NCI-H2227 (cell line): ENCODE data around the gene TMED1.

Source experiments
- DNase-seq: peaks from one replicate; lab custom pipeline; 2025; ENCODE audit not compliant: unreplicated experiment; lab: John Stamatoyannopoulos, UW

Gene TMED1

DNA sequence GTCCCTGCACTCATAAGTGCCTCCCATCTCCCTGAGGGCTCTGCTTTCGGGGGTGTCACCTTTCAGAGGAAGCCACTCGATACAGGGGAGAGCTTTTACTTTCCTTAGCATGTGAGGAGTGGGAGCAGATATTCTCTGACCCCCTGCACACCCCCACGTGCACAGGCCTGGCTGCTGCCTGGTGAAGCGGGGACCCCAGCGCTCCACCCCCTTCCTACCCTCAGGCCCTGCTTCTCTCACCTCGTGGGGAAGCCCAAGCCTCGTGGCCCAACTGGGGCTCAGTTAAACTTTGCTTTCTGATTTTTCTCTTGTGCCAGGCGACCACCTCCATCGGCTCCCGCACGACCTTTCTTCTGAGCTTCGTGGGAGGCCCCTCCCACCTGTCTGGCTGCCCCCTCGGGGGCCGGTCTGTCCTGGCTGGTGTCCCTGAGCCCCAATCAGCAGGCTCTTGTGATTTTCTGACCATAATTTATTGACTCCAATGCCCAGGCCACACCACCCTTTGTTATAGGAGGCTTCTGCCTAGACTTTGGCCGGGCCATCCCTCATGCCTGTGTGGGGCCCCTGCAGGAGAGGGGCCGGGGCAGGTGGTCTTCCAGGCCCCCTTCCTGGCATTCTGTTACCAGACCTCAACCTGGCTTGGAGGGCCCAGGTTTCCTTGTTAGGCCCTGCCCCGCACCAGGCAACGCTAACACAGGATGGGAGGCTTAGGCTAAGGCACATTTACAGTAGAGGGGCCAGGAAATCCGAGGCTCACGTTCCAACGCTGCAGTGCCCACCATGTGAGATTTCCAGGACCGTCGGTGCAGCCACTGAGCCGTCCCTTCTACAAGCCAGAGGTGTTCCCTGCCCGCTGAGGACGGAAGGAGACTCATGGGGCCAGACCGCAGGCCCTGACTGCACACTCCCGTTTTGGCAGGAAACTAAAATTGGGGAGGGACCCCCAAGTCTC, 3.7 kb downstream of the TMED1 start:
- no peak for DNase-seq

DNA sequence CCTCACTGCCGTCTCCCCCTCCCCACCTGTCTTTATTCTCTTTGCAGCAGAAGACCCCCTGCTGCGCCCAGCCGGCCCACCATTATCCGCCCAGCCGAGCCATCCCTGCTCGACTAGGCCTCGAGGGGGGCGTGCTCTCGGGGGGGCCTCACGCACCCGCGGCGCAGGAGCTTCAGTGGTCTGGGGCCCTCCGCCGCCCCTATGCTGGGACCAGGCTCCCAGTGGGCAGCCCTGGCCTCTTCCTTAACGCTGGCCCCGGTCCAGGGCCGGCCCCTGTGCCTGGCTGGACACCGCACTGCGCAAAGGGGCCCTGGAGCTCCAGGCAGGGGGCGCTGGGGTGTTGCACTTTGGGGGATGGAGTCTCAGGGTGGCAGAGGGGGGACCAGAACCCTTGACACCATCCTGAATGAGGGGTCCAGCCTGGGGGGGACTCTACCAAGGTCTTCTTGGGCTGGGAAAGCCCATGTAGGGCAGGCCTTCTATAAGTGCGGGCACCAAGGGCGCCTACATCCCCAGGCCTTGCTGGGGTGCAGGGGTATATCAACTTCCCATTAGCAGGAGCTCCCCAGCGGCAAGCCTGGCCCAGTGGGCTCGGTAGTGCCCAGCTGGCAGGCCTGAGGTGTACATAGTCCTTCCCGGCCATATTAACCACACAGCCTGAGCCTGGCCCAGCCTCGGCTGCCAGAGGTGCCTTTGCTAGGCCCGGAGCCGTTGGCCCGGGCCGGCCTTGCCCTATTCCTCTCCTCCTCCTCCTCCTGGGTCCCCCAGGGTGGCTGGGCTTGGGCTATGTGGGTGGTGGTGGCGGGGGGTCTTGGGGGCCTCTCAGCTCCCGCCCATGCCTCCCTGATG, 4.9 kb downstream of the TMED1 start:
- no peak for DNase-seq

DNA sequence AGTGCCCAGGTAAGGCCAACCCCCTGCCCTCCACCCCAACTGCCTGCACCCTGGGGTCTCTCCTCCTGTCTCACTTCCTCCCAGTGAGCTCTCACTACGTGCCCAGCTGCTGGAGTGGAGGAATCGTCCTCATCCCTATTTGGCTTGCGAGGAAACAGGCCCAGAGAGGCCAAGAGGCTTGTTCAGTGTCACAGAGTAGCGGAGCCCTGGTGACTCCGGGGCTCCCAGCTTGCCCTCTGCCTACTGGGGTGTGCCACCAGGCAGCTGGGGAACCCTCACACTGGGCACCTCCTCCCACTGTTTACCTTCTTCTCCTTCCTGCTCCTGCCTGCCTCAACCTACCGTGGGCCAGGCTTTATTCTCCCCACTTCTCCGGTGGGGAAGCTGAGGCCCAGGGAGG, 5.6 kb downstream of the TMED1 start:
- DNase-seq: no peak

DNA sequence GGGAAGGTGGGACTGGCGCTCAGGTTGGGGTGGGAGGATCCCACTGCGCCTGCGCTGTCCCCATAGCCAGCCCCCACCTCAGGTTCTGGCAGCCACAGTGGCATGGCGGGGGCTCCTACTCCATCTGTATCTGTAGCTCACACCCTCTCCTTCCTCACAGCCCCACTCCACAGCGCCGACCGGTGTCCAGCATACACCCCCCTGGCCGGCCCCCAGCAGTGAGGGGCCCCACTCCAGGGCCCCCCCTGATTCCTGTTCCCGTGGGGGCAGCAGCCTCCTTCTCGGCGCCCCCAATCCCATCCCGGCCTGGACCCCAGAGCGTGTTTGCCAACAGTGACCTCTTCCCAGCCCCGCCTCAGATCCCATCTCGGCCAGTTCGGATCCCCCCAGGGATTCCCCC, 6.0 kb downstream of the TMED1 start:
- DNase-seq: no peak

DNA sequence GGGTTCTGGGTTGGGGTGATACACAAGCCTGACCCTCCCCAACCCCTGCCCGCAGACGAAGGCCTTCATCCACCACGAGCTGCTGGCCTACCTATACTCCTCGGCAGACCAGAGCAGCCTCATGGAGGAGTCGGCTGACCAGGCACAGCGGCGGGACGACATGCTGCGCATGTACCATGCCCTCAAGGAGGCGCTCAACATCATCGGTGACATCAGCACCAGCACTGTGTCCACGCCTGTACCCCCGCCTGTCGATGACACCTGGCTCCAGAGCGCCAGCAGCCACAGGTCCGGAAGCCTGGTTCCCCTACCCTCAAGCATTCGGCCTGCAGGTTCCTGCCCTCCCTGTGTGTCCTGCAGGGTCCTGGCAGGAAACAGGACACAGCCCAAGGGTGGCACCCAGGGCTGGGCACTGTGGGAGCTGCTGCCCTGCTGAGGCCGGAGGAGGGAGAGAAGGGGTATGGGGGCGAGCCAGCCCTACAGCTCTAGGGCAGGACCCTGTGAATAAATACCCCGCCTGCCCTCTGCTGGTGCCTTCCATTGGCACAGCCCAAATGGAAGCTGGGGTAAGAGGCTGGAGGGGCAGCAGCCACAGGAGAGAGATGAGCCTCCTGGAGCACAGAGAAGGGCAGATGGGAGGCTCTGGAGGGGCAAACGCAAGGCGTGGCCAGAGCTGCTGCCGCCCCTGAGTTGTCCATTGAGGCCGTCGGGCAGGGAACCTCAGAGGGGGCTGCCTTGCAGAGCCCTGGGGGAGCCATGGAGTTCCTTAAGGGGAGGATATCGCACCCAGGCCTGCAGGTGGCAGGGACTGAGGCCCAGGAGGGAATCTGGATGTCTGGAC, 6.8 kb downstream of the TMED1 start:
- DNase-seq: no peak

DNA sequence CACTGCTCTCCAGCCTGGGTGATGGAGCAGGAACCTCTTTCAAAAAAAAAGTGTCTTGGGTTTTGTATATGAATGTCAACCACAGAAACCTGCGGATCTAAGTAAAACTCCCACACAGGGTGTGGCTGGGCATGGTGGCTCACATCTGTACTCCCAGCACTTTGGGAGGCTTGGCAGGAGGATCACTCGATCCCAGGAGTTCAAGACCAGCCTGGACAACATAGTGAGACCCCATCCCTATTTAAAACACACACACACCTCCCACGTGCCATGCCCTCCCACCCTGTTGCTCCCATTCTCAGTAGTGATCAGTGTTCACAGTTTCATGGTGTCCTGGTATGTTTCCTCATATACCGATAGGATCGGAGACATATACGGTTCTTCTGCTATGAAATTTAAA, 9.2 kb downstream of the TMED1 start:
- DNase-seq: no peak

DNA sequence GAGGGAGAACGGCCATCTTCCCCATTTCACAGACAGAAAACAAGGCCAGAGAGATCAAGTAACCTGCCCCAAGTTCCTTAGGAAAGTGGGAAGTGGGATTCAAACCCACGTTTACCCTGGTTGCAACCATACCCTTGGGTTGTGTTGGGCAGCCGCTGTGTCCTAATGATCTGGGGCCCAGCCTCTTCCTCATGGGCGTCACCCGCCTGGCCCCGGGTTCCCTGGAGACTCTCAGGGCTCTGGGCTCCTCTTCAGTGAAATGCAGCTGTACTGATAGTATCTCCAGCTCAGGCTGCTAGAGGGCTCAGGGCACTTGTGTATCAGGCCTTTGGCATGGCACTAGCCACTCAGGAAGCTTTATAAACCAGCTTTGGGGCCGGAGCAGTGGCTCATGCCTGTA, 9.8 kb downstream of the TMED1 start:
- no peak for DNase-seq

DNA sequence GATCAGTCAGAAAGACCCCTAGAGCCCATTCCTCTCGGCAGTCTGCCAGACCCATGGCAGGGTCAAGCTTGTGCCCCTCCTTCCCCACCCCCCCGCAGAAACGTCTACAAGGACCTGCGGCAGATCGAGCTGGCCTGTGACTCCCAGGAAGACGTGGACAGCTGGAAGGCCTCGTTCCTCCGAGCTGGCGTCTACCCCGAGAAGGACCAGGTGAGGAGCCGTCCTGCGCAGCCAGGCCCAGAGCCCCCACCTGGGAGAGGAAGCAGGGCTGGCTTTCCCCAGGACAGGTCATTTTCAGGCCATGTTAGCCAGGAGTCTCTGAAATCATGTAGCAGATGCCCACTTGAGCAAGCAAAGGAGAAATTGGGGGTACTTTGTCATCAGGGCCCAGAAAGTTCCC, 12.3 kb downstream of the TMED1 start:
- DNase-seq: no peak

DNA sequence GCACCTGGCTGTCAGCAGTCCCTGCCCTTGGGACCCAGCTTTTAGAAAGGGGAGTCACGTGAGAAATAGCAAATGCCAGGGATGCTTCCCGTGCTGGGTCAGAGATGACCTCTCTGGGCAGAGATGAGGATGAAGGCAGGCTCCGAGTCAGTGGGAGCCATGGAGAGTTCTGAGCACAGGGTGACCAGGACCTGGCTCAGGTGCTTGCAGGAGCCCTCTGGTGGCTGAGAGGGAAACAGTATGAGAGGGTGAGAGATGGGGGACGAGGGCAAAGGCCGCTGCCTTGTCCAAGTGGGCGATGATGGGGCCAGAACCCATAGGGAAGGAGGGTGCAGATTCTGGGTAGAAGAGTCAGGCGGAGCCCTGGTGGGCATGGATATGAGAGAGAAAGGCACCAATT, 15.8 kb downstream of the TMED1 start:
- no peak for DNase-seq

DNA sequence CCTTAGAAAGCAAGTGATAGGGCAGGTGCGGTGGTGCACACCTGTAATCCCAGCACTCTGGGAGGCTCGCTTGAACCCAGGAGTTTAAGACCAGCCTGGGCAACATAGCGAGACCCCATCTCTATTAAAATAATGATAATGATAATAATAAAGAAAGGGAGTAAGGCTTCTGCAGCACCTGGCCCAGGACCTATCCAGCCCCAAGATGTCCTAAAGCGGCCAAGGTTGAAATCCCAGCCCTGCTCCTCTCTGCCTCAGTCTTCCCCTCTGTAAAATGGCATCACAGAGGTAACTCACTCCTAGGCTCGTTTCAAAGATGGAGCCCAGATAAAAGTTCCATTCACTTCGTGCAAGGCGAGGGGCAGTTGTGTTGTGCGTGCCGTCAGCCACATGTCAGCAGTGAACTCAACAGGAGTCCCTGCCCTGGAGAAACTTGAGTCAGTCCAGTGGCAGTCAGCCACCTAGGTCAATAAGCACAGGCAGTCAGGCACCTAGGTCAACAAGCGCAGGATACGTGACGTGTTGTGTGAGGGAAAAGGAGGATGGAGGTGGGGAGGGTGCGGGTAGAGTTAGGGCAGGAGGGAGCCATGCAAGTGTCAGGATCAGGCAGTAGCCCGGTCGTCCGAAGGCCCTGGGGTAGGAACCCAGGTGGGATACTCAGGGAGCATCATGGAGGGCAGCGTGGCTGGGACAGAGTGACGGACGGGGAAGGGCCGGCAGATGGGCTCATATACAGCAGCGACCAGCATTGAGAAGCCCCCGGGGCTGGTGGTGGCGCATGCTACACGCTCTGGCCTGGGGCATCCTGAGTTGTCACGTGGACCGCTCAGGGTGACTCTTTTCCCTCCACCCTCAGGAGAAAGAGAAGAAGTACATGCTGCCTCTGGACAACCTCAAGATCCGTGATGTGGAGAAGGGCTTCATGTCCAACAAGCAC, 16.6 kb downstream of the TMED1 start:
- no peak for DNase-seq

DNA sequence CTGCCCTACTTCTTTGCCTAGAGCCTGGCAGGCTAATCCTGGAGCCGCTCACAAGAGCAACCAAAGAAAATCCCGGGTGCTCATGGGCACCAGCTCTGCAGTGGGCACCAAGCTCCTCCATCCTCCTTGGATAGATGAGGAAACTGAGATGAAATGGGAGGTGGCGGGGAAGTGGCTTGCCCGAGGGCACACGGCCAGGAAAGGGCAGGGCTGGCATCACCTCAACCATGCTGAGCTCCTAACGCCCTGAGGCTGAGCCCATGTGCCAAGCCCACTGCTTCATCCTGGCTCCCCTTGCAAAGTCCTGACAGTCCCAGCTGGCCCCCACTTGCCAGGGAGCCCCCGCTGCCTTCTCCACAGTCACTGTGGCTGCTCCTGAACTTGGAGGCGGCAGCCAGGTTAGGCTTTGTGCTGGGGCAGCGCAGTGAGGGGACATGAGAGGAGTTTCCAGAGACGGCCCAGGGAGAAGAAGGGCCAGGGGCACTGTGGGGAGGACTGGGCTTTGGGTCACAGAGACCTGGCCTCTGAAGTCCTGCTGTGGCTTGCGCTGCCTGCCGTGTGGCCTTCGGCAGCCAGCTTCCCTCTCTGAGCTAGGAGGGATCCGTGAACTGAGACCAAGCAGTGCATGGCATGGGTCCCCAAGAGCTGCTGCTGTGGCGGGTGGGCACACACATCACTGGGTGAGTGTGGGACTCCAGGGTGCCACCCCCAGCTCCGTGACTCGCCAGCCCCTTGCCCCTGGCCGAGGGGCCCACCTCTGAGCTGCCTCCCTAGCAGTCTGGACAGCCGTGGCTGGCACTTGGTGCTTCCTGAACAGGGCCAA, 17.5 kb downstream of the TMED1 start:
- no peak for DNase-seq

DNA sequence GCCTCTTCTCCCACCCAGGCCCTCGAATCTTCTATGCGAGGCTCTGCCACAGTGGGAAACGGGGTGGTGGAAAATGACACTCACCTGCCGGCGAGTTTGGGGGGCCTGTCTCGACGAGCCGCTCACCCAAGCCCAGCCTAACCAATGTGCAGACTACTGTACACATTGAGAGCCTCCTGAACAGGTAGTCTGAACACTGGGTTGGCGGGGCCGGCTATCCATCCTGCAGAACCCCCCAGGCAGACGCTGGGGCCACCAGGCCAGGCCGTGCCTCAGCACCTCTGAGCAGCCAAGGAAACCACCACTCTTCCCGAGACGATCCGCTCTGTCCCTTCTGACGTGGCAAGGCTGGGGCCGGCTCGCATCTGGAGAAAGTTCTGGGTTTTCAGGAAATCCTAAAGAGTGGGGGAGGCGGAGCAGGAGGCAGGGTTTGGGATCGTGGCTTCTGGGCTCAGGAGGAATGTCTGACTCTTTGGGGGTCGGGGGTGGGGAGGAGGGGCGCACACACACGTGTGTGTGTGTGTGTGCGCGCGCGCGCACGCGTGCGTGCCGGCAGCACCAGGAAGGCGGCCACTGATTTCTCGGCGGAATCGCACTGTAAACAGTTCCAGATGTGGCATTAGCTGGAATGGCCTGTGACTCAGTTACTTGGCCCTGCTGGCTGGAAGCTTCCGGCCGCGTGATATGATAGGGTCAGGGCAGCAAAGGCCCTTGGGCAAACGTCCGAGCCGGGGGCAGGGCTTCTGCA, 18.5 kb downstream of the TMED1 start:
- no peak for DNase-seq

DNA sequence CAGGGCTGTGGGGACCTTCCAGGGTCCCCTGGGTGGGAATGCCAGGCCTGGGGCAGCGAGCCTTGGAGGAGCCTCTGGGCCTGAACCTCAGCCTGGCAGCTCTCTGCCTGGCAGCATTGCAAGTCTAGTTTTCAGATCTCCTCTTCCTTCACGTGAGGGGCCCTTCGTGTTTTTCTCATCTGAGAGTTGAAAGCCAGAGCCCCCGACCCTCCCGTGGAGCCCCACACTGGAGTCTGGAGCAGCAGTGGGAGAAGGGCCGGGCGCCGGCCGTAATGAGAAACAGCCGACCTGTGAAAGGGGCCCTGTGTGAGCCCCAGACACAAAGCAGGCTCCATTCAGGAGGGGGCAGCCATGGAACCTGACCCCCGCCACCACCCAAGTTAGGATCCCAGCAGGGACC, 19.3 kb downstream of the TMED1 start:
- no peak for DNase-seq

DNA sequence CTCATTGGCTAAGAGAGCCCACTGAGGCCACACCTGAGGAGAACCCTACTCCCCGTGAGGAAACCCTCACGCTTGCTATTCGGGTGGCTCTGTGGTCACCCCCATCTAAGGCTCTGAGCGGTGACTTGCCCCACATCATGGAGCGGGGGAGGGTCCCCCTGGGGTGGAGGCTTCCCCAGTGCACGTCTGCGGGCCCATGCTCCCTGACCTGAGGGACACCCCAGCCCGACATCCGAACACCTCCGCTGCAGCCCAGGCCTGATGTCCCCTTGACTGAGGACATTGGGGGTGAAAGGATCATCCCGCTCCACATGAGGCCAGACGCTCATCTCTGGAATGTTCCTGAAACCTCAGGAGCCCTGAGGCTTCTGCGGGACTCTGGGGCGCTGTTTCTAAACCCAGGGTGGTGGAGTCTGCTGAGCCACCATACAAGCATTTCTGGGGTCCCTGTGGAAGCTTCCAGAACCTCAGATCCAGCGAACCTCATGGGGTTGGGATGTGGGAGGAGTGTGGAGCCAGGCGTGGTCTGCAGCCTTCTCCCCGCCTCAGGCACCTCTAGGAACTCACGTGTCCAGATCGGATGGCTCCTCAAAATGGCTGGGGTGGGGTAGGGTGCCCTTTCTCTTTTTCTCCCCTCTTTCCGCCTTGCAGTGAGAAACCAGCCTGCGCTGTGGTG, 19.9 kb downstream of the TMED1 start:
- no peak for DNase-seq

DNA sequence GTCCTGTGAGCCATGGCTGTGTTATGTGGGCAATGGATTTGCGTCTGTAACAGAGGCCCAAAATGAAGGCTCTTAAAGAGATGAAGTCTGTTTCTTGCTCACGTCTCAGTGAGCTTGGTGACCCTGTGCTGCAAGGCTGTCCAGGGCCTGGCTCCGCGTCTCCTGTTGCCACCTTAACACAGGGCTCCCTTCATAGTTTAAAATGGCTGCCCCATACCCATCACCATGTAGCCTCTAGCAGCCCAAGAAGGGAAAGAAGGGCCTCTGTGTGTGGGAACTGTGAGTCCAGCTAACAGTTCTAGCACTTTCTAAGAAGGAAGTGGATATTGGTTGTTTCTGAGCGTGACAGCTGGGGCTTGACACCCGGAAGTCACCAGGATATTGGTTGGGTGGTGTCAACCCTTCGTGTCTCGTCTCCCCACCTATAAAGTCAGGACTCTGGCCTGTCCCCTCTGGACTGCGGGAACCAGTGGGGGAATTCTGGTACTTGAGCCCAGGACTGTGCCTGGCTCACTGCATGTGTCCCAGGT, 20.9 kb downstream of the TMED1 start:
- no peak for DNase-seq

DNA sequence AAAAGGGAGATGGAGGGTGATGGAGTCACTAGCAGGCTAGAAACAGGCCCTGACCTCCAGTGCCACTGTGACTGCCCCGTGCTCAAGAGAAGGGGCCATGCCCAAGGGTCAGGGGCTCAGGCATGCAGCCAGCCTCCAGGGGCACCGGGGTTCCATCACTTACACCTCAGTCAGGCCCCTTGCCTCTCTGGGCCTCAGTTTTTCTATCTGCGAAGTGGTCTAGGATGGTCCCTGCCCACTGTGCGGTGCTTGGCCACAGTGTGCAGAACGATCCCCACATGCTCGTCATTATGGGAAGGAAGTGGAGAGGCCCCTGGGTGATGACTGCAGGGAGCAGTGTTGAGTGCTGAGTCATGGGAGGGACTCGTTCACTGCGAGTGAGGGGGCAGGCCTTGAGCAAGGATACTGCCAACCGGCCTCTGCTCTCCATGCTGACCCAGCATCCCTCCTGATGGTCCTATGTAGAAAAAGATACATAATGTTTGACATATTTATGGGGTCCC, 23.1 kb downstream of the TMED1 start:
- no peak for DNase-seq

DNA sequence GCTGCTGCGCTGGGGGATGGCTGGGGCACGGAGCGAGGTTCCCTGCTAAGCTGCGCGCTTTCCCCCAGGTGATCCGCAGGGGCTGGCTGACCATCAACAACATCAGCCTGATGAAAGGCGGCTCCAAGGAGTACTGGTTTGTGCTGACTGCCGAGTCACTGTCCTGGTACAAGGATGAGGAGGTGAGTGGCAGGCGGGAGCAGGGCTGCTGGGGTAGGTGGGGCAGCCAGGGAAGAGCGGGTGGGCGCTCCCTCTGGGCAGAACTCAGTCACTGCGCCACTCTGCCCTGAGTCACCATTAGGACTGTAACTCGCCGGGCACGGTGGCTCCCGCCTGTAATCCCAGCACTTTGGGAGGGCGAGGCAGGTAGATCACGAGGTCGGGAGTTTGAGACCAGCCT, 23.8 kb downstream of the TMED1 start:
- no peak for DNase-seq
